MG63 (cell line): Measurements from ENCODE around the gene SNX32. TPM values are rescaled to one million over a fixed set of nuclear protein-coding genes. Genes with fewer than 3 reads are reported as not detected.
"Not testable (repeated sequence)": the region's sequence is repeated elsewhere in the genome, so short reads cannot be mapped to it uniquely, and the experiment has no call there.

Experiments used
- DNase-seq: peaks from one replicate; pipeline ENCODE4 v3.0.0-alpha.2; 2020
- H3K27me3 ChIP-seq: fragments of 250-450 bp; sonication (Bioruptor Pico); 2 replicates; pipeline ENCODE4 v1.5.1; 2020; ENCODE audit warnings: mild to moderate bottlenecking, moderate library complexity
- H3K36me3 ChIP-seq: fragments of 250-450 bp; sonication (Bioruptor Pico); 2 replicates; pipeline ENCODE4 v1.5.1; 2020; ENCODE audit warnings: mild to moderate bottlenecking, moderate library complexity
- H3K4me3 ChIP-seq: fragments of 250-450 bp; sonication (Bioruptor Pico); 2 replicates; pipeline ENCODE4 v1.5.1; 2020; ENCODE audit warnings: mild to moderate bottlenecking, moderate library complexity
- H3K9me3 ChIP-seq: fragments of 250-450 bp; sonication (Bioruptor Pico); 2 replicates; pipeline ENCODE4 v1.5.1; 2020; ENCODE audit warnings: mild to moderate bottlenecking, moderate library complexity
- total RNA-seq: library from RNA; depleted of rRNA; stranded (reverse); fragments of >200 nt; shearing (Covaris generic); gene quantifications from 2 replicates; pipeline ENCODE4 v1.2.3, GENCODE V29; 2014; ENCODE audit warnings: low replicate concordance

Gene SNX32
- total RNA-seq, 1 experiment from 2014 or later, result 0.43 TPM

DNA sequence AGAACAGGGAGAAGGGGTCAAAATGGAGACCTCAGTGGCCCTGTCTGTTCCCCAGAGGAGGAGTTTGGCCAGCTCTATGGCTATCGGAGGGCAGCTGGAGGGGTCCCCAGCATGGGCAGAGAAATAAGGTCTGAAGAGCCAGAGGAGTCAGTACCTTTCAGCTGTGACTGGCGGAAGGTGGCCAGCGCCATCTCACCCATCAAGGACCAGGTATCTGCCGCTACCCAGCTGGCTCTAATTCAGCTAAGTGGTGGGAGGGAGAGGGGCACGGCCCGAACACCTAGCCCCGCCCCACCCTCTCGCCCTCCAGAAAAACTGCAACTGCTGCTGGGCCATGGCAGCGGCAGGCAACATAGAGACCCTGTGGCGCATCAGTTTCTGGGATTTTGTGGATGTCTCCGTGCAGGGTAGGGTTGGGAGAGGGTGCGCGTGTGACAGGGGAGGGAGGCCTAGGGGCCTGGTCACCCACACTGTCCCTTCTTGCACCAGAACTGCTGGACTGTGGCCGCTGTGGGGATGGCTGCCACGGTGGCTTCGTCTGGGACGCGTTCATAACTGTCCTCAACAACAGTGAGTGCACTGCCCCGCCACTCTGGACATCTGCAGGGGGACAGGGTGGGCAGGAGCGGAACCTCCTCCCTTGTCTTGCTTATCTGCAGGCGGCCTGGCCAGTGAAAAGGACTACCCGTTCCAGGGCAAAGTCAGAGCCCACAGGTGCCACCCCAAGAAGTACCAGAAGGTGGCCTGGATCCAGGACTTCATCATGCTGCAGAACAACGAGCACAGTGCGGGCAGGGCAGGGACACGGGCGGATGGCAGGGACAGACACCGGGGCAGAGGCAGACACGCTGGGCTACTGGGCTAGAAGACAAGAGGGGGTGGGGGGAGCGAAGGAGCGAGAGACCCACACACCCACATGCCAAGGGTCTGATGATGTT lies 48.6 kb downstream of the SNX32 start:
- no peaks in the 10 kb centered on the region for H3K9me3 ChIP-seq
- no peaks in the 10 kb centered on the region for H3K27me3 ChIP-seq
- H3K4me3 ChIP-seq, result no peak overlapping the region
- DNase-seq, result no peak
- peaks cover 41% of the 10 kb centered on the region for H3K36me3 ChIP-seq

DNA sequence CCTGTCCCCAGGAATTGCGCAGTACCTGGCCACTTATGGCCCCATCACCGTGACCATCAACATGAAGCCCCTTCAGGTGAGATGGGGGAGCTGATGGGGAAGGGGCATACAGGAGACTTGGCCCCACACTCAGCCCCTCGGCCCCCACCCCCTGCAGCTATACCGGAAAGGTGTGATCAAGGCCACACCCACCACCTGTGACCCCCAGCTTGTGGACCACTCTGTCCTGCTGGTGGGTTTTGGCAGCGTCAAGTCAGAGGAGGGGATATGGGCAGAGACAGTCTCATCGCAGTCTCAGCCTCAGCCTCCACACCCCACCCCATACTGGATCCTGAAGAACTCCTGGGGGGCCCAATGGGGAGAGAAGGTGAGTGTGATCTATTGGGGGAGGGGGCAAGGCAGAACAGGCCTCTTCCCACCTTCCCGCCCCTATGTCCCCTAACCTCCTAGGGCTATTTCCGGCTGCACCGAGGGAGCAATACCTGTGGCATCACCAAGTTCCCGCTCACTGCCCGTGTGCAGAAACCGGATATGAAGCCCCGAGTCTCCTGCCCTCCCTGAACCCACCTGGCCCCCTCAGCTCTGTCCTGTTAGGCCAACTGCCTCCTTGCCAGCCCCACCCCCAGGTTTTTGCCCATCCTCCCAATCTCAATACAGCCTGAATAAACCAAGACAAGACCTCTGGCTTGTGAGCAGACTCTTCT lies 49.4 kb downstream of the SNX32 start:
- no peaks in the 10 kb centered on the region for H3K9me3 ChIP-seq

DNA sequence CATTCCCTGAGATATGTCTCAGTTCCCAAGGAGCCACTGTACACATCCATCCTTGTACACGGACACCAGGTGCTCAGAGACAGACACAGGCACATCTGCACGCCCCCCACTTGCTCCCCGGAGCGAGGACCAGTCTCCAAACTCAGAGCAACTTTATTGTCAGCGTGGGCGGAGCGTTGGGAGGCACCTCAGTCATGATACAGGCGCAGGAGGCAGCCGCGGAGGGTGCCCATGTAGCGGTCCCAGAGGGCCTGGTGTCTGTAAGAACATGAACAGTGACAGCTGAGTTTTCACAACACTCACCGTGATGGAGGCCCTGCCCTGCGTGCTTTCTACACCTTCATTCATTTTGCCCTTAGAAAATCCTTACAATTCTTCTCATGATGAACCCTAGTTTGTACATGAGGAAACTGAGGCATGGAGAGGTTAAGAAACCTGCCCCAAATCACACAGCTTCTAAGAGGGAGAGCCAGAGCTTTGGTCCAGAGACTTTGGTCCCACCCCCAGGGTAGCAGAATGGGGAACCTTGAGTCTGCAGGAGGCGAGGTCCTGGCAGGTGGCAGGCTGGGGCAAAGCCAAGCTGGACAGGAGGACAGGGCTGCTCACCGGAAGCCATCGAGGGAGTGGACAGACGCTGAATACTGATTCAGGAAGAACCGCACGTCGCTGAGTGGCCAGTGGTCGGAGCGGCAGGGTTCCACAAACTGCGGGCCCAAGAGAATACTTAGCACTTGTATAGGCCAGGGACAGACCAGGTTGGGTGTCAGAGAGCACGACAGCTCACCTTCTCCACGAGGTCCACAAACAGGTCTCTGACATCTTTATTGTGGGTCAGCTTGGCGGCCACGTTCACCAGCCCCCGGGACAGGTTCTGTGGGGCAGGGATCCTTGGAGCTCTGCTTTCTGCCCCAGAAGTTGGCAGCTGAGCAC lies 50.3 kb downstream of the SNX32 start:
- no peak for DNase-seq
- peaks cover 46% of the 10 kb centered on the region for H3K36me3 ChIP-seq
- no peak overlapping the region for H3K4me3 ChIP-seq
- no peaks in the 10 kb centered on the region for H3K9me3 ChIP-seq
- H3K27me3 ChIP-seq, result no peaks in the 10 kb centered on the region

More for the DNA sequence above, 49.4 kb downstream of the SNX32 start:
- Histone ChIP-seq H3K4me3 (no peak overlapping the region), H3K27me3 (no peaks in the 10 kb centered on the region), H3K36me3 (peaks cover 46% of the 10 kb centered on the region)
- DNase-seq, result no peak

DNA sequence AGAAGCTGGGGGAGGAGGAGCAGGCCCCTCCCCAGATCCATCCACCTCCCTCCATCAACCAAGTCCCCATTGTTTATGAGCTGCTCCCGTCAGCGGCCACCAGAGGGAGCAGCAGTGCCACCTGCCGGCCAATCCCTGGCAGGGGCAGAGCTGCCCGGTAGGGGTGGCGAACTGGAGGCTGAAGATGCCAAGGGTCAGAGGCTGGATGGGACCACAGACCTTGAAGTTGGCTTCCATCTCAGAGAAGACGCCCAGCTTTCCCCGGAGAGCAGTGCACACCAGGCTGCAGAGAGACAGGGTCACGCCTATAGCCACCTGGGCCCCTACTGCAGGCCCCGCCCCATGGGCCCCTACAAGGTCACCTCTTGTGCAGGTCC lies 50.9 kb downstream of the SNX32 start:
- H3K9me3 ChIP-seq, result no peaks in the 10 kb centered on the region
- H3K36me3 ChIP-seq, result peaks cover 46% of the 10 kb centered on the region
- no peak overlapping the region for H3K4me3 ChIP-seq
- peak; percentile 75 for DNase-seq
- no peaks in the 10 kb centered on the region for H3K27me3 ChIP-seq

DNA sequence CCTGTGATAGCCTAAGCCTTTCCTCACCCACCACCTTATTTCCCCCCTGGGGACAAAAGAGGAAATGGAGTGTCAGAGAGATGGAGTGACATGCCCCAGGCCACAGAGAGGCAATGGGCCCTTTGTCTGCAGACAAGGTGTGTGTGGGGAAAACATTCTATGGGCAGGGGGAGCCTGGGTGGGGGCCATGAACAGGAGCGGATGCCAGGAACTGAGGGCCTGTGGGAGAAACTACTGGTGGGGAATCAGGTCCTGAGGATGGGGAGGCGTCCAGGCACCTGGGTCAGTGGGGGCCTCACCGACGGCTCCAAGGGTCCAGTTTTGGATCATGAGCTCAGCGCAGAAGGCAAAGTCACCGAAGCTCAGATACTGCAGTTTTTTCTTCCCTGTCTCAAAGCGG lies 51.5 kb downstream of the SNX32 start:
- Histone ChIP-seq H3K4me3 (no peak overlapping the region), H3K27me3 (no peaks in the 10 kb centered on the region), H3K36me3 (peaks cover 46% of the 10 kb centered on the region), H3K9me3 (no peaks in the 10 kb centered on the region)
- no peak for DNase-seq

DNA sequence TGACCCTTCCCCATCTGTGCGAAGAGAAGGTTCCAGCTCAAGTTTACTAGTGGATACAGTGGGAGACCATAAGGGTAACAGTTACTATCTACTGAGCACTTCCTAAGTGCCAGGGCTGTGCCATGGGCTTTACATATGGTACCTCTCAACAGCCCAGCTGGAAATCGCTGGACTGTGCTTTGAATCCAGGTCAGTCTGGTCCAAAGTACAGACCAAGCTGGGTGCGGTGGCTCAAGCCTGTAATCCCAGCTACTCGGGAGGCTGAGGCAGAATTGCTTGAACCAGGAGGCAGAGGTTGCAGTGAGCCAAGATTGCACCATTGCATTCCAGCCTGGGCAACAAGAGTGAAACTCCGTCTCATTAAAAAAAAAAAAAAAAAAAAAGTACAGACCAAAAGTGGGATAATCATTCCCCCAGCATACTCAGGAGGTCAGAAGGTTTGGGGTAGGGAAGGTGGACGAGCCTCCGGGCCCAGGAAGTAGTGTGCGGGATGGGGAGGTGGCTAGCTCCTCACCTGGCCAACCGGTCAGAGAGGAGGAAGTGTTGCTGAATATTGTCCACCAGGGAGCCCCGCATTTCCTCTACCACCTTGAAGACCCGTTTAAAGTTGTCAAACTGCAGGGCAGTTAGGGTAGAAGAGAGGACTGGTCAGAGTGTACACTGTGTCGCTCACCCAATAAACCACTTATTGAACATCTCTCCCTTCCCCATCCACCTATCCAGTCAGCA lies 52.2 kb downstream of the SNX32 start:
- no peak for DNase-seq
- Histone ChIP-seq H3K9me3 (no peaks in the 10 kb centered on the region), H3K4me3 (no peak overlapping the region), H3K27me3 (no peaks in the 10 kb centered on the region), H3K36me3 (peaks cover 46% of the 10 kb centered on the region)

DNA sequence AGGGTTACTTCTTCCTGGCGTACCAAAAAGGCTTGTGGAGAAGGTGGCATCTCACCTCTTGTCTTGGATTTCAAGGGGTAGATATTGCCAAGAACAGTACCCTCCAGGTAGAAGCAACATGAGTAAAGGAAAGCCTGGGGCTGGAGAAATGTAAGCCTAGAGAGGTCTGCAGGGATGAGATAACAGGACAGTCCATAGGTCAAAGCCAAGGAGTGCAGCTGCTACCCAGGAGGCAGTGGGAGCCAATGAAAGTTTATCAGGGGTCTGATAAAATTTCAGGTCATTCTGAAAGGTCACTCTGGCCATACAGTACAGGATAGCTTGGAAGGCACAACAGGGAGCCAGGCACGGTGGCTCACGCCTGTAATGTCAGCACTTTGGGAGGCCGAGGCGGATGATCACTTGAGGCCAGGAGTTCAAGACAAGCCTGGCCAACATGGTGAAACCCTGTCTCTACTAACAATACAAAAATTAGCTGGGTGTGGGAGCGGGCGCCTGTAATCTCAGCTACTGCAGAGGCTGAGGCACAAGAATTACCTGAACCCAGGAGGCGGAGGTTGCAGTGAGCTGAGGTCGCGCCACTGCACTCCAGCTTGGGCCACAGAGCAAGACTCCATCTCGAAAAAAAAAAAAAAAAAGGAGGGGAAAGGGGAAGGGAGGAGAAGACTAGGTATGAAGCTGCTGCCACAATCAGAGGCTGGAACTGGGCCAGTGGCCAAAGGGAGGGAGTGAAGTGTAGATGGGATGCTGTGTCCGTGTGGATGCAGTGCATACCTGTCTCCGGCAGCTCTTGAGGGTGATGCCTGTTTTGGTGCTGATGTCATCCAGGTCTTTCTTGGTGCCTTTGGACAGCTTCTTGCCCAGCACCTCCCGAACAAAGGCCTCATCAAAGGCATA lies 53.3 kb downstream of the SNX32 start:
- Histone ChIP-seq H3K4me3 (peak overlapping the region; percentile 91), H3K9me3 (no peaks in the 10 kb centered on the region), H3K36me3 (peaks cover 52% of the 10 kb centered on the region), H3K27me3 (no peaks in the 10 kb centered on the region)
- no peak for DNase-seq

DNA sequence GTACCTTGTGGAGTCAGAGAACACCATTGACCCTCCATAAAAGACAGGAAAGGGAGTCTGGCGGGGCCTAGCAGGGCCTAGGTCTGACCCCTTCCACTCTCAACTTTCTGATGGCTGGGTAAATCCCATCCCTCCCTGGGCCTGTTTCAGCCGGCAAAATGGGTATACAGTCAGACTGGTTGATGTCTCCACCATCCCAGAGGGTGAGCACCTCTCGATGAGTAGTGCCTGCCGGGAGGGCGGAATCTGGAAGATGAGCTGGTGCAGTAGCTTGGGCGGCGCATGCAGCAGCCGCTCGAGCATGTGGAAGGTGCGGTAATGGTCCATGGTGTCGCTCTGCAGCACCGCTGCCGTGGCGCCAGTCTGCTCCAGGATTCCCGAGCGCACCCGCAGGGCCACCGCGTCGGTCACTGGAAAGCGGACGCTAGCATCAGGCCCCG lies 54.0 kb downstream of the SNX32 start:
- Histone ChIP-seq H3K4me3 (peak overlapping the region; percentile 91), H3K9me3 (no peaks in the 10 kb centered on the region), H3K27me3 (no peaks in the 10 kb centered on the region), H3K36me3 (peaks cover 59% of the 10 kb centered on the region)
- DNase-seq, result no peak

DNA sequence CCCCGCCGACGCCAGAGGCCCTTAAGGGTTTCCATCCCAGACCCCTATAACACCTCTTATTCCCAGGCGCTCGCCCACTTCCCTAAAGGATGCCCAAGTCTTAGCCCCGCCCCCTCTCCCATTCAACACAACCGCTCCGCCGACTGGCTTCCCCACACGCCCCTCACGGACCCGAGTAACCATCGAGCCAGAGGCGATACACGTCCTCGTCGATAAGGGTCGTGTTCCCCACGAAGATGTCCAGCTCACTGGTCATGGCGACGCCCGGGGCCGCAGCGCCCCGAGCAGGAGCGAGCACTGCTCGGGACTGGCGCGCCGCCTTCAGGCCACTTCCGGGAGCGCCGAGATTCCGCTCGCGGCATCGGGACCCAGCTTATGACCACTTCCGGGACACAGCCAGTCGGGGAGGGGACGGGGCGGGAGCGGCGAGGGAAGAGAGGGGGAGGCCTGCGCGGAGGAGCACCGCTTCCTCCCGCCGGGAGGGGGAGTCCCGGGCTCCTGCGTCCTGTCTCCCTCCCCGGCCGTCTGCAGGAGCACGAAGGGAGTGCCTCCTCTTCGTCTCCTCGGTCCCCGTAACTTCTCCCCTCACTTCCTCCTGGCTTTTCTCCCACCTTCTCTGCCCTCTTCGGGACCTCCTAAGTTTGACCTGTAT lies 54.5 kb downstream of the SNX32 start, which contains the start of gene FIBP:
TSS of gene FIBP (minus strand) at position 309 of the 652 bp plus-strand sequence. CDS start at position 256, 53 bp downstream.
- Histone ChIP-seq H3K9me3 (no peaks in the 10 kb centered on the region), H3K27me3 (no peaks in the 10 kb centered on the region), H3K36me3 (peaks cover 61% of the 10 kb centered on the region), H3K4me3 (peak within 1 kb of the TSS; percentile 91)
- peak; percentile 98 for DNase-seq

DNA sequence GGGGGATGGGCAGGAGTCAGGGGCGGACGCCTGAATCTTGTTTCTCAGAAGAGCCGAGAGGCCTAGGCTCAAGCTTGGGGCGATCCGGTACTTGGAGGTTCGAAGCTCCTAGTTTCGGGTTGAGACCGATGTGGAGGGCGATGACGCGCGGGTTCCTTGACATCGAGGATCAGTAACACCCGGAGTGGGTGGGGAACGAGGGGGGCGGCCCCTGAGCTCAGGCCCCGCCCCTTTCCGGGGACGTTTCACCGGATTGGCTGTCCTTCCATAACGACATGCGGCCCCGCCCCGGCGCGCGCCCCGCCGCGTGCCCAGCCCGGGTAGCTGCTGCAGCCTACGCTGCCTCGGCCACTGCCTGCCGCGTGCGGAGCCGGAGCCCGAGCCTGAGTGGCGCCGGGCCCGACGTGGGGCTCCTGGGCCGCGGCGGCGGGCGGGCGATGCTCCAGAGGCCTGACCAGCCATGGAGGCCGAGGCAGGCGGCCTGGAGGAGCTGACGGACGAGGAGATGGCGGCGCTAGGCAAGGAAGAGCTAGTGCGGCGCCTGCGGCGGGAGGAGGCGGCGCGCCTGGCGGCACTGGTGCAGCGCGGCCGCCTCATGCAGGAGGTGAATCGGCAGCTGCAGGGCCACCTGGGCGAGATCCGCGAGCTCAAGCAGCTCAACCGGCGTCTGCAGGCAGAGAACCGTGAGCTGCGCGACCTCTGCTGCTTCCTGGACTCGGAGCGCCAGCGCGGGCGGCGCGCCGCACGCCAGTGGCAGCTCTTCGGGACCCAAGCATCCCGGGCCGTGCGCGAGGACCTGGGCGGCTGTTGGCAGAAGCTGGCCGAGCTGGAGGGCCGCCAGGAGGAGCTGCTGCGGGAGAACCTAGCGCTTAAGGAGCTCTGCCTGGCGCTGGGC lies 56.8 kb downstream of the SNX32 start, which contains the start of gene CCDC85B:
TSS of gene CCDC85B (plus strand) at position 350 of the 895 bp plus-strand sequence. CDS start at position 461, 111 bp downstream.
- H3K9me3 ChIP-seq, result no peaks in the 10 kb centered on the region
- H3K36me3 ChIP-seq, result peaks cover 59% of the 10 kb centered on the region
- peak; percentile 98 for DNase-seq
- H3K4me3 ChIP-seq, result peak within 1 kb of the TSS; percentile 91
- no peaks in the 10 kb centered on the region for H3K27me3 ChIP-seq

DNA sequence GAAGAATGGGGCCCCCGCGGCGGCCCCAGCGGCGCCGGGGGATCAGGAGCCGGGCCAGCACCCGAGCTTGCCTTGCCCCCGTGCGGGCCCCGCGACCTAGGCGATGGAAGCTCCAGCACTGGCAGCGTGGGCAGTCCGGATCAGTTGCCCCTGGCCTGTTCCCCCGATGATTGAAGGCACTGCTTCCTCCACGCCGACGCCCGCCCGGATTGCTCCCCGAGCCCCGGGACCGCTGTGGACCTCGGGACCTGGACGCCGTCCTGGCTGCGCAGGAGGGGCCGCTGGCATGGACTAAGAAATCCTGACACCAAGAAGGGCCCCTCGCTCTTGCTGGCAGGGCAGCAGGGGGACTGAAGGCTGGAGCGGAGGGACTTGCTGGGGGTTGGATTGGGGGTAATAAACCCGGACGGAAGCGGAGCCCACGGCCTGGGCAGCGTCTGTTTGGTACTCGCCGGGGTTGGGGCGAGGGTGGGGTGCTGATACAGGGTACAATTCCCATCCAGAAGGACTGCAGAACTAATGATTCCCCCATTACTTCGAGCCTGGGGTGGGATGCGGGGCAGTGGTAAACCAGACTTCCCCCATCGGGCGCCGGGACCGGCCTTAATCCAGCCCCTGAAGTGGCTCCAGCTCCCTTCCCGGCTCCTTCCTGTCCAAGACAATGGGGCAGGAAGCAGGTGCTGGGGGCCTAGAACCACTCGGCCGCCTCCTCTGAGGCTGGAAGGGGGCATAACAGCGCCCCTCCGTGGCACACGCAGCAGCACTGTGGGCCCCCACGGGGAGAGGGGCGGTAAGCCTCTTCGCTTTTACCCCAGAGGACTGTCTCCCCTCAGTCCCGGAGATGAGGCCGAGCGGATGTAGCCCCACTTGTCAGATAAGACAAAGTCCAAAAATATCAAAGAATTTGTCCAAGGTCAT lies 57.7 kb downstream of the SNX32 start:
- no peaks in the 10 kb centered on the region for H3K9me3 ChIP-seq
- peak overlapping the region; percentile 91 for H3K4me3 ChIP-seq
- H3K36me3 ChIP-seq, result peaks cover 62% of the 10 kb centered on the region
- DNase-seq, result peak; percentile 90
- H3K27me3 ChIP-seq, result no peaks in the 10 kb centered on the region

DNA sequence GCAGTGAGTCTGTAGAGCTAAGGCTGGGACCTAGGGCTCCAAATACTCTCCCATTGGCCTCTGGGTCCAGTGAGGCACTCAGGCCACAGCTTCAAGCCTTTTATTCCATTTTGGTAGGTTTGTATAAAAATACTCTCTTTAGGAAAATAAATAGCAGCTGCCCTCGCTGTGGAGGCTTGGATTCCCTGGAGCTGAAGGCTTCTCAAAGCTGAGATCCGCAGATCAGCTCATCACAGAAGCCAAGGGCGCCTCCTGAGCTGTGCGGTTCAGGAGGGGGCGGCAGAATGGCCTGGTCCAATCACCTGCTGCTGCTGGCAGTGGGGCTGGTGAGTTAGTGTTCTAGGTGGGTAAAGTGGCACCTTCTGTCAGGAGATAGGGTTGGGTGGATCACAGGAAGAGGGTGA lies 58.4 kb downstream of the SNX32 start:
- H3K9me3 ChIP-seq, result not testable (repeated sequence)
- H3K36me3 ChIP-seq, result peaks cover 62% of the 10 kb centered on the region
- DNase-seq, result peak; percentile 41

More for the DNA sequence above, 58.4 kb downstream of the SNX32 start:
- H3K4me3 ChIP-seq, result peak overlapping the region; percentile 91
- not testable (repeated sequence) for H3K27me3 ChIP-seq
